ENCODE results near the gene TJP3.

TJP3 gene

GRCh38 chr19:3695986-3696659 is 12.1 kb upstream of the TJP3 start:
- ATAC-seq (ENCODE audit: low read depth) (no peak), DNase-seq (ENCODE audit: low spot score) (no peak)
- TF ChIP-seq CTCF (IDR thresholded peaks at IDR 0.05; ENCODE audit: poor library complexity, severe bottlenecking), result no peak
- H3K4me3 ChIP-seq (ENCODE audit: severe bottlenecking), result no peak overlapping the region
- no peaks in the 10 kb centered on the region for H3K27me3 ChIP-seq (ENCODE audit: insufficient read depth, poor library complexity, severe bottlenecking)
- H3K9me3 ChIP-seq (ENCODE audit: severe bottlenecking), result no peaks in the 10 kb centered on the region
- no peak overlapping the region for H3K27ac ChIP-seq (ENCODE audit: poor library complexity, severe bottlenecking)
- H3K4me1 ChIP-seq (ENCODE audit: insufficient read depth, poor library complexity, severe bottlenecking), result no peaks in the 10 kb centered on the region
- H3K36me3 ChIP-seq (ENCODE audit: low read depth), result no peaks in the 10 kb centered on the region

- no peak overlapping the region for H3K27ac ChIP-seq (ENCODE audit: poor library complexity, severe bottlenecking)
- no peaks in the 10 kb centered on the region for H3K9me3 ChIP-seq (ENCODE audit: severe bottlenecking)
- H3K27me3 ChIP-seq (ENCODE audit: insufficient read depth, poor library complexity, severe bottlenecking), result no peaks in the 10 kb centered on the region
- H3K4me1 ChIP-seq (ENCODE audit: insufficient read depth, poor library complexity, severe bottlenecking), result no peaks in the 10 kb centered on the region
- TF ChIP-seq CTCF (IDR thresholded peaks at IDR 0.05; ENCODE audit: poor library complexity, severe bottlenecking), result no peak
- H3K4me3 ChIP-seq (ENCODE audit: severe bottlenecking), result no peak overlapping the region
- DNase-seq (ENCODE audit: low spot score) (no peak), ATAC-seq (ENCODE audit: low read depth) (no peak)
- no peaks in the 10 kb centered on the region for H3K36me3 ChIP-seq (ENCODE audit: low read depth)
Measured at GRCh38 chr19:3696660-3696995, 11.6 kb upstream of the TJP3 start.

GRCh38 chr19:3697094-3697493 is 11.1 kb upstream of the TJP3 start:
- Histone ChIP-seq H3K4me1 (ENCODE audit: insufficient read depth, poor library complexity, severe bottlenecking) (no peaks in the 10 kb centered on the region), H3K27me3 (ENCODE audit: insufficient read depth, poor library complexity, severe bottlenecking) (no peaks in the 10 kb centered on the region), H3K9me3 (ENCODE audit: severe bottlenecking) (no peaks in the 10 kb centered on the region), H3K27ac (ENCODE audit: poor library complexity, severe bottlenecking) (no peak overlapping the region), H3K4me3 (ENCODE audit: severe bottlenecking) (no peak overlapping the region), H3K36me3 (ENCODE audit: low read depth) (no peaks in the 10 kb centered on the region)
- DNase-seq (ENCODE audit: low spot score), result no peak
- TF ChIP-seq CTCF (IDR thresholded peaks at IDR 0.05; ENCODE audit: poor library complexity, severe bottlenecking), result no peak
- ATAC-seq (ENCODE audit: low read depth), result no peak

- no peaks in the 10 kb centered on the region for H3K36me3 ChIP-seq (ENCODE audit: low read depth)
- H3K4me3 ChIP-seq (ENCODE audit: severe bottlenecking), result no peak overlapping the region
- H3K27ac ChIP-seq (ENCODE audit: poor library complexity, severe bottlenecking), result no peak overlapping the region
- DNase-seq (ENCODE audit: low spot score), result no peak
- H3K27me3 ChIP-seq (ENCODE audit: insufficient read depth, poor library complexity, severe bottlenecking), result no peaks in the 10 kb centered on the region
- no peak for TF ChIP-seq CTCF (IDR thresholded peaks at IDR 0.05; ENCODE audit: poor library complexity, severe bottlenecking)
- H3K9me3 ChIP-seq (ENCODE audit: severe bottlenecking), result no peaks in the 10 kb centered on the region
- H3K4me1 ChIP-seq (ENCODE audit: insufficient read depth, poor library complexity, severe bottlenecking), result no peaks in the 10 kb centered on the region
- no peak for ATAC-seq (ENCODE audit: low read depth)
Measured at GRCh38 chr19:3697671-3698385, 10.4 kb upstream of the TJP3 start.

- H3K9me3 ChIP-seq (ENCODE audit: severe bottlenecking), result no peaks in the 10 kb centered on the region
- no peak overlapping the region for H3K27ac ChIP-seq (ENCODE audit: poor library complexity, severe bottlenecking)
- TF ChIP-seq CTCF (IDR thresholded peaks at IDR 0.05; ENCODE audit: poor library complexity, severe bottlenecking), result no peak
- no peaks in the 10 kb centered on the region for H3K36me3 ChIP-seq (ENCODE audit: low read depth)
- DNase-seq (ENCODE audit: low spot score) (no peak), ATAC-seq (ENCODE audit: low read depth) (no peak)
- no peaks in the 10 kb centered on the region for H3K4me1 ChIP-seq (ENCODE audit: insufficient read depth, poor library complexity, severe bottlenecking)
- no peak overlapping the region for H3K4me3 ChIP-seq (ENCODE audit: severe bottlenecking)
- no peaks in the 10 kb centered on the region for H3K27me3 ChIP-seq (ENCODE audit: insufficient read depth, poor library complexity, severe bottlenecking)
Measured at GRCh38 chr19:3698386-3698950, 9.7 kb upstream of the TJP3 start.
